NCI-H2227 treated with DMSO at 0.1 percent for 48 hours (cell line): ENCODE measurements around the gene PDE2A.

Experiments used
- DNase-seq: peaks from one replicate; lab custom pipeline; 2025; lab: John Stamatoyannopoulos, UW

PDE2A gene

DNA sequence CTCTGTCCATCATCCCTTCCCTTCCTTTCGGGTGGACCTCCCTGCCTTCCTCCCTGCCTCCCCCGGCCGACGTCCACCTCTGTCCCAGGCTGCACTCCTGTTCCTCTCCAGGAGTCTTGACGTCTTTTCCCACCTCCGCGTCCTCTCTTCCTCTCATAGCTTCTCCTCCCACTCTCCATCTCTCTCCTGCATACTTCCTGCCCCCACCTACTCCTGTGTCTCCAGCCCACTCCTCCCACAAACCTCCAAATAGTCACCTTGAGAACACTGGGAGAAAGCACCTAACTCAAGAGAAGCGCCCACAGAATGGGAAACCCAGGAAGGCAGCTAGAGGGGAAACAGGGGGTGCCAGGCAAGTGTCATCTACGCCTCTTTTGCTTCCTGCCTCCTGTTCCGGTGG lies 60.8 kb downstream of the PDE2A start:
- DNase-seq = no peak

DNA sequence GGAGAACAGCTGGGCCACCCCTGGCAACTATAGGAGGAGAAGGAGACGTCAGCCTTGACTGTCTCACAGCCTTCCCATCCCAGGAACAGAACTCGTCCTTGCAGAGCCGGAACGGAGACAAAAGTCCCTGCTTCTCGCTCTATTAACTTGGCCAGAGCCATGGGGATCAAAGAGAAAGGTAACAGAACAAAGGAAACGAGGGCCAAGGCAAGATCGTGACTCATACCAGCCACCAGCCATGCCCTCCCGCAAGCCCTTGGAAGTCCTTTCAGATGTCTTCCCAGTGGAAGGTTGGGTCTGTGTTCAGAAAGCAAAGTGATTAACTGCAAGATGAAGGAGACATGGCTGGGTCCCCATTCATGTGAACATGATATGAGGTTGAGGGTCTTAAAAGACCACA lies 64.7 kb downstream of the PDE2A start:
- DNase-seq = no peak

DNA sequence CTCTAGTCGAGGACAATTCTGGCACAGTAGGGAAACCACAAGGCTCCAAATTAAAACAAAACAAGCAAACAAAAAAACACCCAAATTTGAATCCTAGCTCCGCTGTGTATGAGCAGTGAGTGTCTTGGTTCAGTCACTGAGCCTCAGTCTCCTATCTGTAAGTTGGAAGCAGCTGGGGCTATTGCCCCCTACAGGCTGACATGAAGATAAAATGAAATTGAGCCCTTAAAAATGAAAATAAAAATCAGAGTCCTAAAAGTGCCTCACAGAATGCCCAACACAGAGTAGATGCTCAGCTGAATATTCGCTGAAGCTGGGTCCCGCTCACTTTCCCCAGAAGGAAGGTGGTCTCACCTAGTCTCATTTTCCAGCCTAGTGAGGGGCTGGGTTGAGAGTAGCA lies 65.2 kb downstream of the PDE2A start:
- DNase-seq = no peak

DNA sequence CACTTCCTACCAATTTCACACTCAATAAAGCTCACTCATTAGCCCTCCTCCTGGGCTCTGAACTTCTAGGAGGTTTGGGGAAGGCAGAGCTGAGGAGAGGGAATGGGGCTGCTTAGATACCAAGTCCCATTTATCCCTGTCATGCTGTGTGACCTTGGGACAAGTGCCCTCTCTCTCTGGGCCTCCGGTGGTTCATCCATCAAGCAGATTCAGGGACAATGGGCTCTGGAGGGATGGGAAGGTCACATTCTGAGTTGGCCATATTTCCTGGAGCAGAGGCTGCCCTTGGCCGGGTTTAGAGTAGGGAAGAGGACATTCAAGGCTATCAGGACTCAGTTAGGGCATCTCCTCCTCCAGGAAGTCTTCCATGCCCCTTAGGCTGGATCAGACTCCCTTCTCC lies 66.7 kb downstream of the PDE2A start:
- no peak for DNase-seq

DNA sequence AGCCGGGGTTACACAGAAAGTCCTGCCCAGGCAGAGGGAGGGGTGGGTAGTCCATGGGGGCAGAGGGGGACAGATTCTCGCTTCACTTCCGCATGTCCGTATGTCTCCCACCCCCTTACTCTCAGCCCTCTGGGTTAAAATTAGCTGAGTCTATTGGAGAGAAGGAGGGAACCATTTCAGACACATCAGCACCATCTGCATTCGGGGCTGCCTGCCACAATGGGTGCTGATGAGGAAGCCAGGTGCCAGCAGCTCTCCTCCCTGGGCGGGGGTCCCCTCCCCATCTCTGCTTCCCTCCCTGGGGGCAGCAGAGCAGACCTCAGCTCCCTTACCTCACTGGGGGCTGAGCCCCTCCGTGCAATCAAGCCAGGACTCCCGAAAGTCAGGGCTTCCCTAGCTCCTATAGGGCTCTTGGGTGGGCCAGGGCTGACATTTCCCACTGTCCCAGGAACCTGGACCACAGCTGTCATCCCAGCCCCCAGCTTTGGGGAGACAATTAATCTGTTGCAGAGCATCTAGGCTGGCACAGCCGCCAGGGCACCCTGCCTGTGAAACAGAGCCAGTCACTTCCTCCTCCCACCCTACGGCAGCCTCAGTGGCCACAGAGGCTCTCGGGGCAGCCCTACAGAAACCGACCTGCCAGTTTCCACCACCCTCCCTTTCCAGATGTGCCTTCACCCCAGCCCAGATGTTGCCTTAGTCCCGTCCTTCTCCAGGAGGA lies 67.3 kb downstream of the PDE2A start:
- no peak for DNase-seq

DNA sequence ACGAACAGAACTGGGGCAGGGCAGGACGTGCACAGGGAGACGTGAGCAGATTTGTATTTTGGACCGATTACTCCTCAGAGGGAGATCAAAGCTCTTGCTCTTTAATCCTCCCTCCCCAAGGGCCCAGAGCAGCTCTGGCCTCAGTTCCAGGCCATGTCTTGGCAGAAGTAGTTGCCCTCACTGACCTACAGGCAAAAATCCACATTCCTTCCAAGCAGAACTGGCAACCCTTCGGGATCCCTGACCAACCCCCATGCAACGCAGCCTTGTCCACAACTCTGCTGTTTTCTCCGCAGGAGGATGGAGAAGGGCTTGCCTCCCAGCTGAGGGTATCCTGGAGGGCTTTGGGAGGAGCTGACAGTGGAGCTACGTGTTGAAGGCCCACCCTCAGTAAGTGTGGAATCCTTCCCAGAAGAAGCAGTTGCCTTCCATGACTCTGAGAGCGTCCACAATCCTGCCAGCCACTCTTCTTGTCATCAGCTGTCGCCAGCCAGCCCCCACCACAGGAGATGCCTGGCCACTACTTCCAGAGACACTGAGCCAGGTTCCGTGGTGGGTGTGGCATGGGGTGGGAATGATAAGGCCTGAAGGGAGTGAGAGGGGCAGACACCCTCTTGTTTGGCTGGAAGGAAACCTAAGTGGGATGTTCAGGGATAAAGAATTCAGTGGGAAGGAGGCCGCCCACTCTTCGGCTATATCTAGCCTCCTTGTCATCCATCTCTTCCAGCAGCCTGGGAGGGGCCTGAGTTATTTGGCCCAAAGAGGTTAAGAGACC lies 68.1 kb downstream of the PDE2A start:
- no peak for DNase-seq

DNA sequence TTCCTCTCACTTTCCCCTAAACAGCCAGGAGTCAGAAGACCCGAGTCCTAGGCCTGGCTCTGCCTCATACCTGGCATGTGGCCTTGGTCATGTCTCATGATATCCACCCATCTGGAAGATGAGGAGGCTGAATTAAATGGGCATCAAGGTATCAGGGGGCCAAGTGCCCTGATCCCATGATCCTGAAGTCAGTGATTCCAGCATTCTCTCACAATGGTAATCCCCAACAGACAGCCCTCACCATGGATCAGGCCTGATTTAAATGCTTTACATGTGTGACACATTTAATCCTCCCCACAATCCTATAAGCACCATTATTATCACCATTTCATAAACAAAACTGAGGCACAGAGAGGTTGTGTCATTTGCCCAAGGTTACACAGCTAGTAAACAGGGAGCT lies 70.0 kb downstream of the PDE2A start:
- DNase-seq = no peak

DNA sequence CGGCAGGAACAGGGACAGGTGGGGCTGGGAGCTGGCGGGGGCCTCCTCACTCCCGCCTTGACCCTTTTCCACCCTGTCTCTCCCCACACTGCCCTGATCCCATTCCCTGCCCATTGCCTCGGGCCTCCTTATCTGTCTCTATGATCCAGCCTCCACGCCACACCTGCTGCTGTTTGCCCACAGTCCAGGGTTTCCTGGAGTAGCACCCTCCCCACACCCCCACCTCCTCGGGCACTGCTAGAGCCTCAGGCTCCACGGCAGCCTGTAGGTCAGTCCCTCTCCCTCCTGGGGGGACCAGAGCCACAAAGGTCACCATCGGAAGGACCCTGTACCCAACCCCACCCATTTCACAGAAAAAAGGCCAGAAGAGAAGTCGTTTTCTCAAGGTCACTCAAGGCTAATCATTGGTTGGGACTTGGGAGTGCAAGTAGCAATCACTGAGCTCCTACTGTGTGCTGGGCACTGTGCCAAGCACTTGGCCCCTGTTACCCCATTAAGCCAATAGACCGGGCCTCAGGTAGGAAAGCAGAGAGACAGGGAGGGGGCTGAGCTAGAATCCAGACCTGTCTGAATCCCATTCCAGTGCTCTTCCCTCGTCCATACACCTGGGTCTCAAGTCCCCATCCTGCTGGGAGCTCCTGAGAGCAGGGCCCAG lies 71.8 kb downstream of the PDE2A start:
- no peak for DNase-seq

DNA sequence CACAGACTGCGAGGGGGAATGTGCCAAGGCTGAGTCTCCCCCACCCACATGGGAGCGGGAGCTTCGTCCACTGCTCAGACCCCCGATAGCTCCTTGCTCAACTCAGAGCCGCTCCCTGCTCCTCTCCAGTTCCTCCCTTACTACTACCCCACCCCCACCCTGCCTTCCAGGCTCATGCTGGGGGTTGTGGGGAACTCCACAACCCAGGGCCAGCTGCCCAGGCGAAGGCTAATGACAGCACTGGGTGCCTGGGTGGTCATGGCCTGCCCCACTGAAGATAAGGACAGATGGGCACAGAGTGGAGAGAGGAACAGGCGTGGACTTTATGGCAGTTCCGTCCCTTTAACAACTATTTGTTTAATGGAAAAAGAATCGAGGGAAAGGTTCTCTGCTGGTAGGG lies 73.7 kb downstream of the PDE2A start:
- no peak for DNase-seq

DNA sequence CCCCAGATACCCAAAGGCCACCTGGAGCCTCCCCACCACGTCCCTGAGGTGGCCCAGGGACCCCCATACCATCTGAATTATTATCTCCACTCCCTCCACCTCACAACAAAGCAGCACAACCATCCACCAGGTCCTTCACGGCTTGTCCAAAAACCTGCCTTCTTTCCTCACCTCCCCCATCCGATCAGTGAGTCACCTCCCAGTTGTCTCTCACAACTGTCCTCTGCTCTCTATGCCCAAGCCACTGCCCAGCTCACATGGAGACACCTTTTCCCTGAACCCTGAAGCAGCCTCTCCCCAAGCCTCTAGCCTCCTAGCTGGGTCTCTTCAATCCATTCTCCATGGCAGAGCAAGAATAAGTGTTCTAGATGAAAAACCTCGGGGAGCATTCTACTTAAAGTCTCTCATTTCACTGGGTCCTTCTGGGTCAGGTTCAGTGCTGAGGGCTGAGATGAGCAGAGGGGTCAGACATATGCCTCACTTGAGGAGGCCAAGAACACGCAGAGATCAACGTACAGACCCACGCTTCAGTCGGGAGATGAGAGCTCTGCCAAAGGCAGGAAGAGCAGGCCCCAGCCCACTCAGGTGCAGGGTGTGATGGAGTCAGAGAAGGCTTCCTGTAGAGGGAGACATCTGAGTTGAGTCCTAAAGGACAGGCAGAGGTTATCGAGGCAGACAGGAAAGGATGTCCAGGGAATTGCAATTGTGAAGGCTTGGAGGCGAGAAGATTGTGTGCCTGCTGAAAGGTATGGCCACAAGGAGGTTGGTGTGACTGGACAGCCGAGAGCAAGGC lies 74.7 kb downstream of the PDE2A start:
- DNase-seq = no peak

DNA sequence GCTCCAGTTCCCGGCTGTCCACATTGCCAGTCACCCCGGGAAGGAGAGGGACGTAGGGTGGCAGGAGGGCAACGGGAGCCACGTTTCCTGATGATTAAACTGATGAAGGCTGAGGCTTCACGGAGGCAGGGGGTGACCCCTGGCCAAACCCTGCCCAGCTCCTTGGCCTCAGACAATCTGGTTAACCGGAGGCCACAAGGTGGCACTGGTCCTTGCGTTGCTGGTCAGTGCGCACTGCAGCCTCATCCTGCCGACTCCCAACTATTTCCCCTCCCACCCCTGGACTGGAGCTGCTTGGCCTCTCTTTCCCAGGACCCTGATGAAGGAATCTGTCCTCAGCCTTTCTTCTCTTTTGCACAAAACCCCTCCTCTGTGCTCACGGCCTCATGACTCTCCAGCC lies 75.3 kb downstream of the PDE2A start:
- no peak for DNase-seq

DNA sequence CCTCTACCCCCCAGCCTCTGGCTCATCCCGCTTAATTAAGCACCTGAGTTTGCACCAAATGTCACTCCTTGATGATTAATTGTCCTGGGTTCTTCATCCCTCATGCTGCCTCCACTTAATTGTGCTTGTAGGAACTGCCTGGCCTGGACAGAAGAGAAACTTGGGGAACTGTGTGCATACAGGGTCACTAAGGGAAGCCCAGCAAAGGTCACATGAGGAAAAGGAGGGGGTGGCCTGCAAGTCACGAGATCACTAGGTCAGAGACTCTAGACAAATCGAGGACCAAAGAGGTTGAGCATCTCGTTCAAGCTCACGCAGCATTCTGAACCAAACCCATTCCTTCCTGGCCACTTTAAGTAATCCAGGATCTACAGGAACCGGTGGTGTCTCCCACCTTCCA lies 75.8 kb downstream of the PDE2A start:
- no peak for DNase-seq

DNA sequence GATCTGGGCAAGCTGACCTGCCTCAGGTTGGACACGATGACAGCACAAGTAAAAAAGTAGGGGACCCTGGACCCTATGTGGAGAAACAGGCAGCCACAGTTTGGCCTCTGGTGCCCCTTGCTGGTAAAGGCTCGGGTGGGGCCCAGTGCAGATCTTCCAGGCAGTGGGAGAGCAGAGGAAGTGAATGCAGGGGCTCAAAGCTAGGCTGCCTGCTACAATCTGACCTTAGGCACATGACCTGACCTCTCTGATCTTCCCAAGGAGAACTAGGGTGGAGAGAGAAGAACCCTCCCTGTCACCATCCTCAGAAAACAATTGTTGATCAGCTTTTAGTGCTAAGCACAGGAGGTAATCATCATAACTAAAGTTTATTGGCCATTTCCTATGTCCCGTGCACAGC lies 76.5 kb downstream of the PDE2A start:
- no peak for DNase-seq

DNA sequence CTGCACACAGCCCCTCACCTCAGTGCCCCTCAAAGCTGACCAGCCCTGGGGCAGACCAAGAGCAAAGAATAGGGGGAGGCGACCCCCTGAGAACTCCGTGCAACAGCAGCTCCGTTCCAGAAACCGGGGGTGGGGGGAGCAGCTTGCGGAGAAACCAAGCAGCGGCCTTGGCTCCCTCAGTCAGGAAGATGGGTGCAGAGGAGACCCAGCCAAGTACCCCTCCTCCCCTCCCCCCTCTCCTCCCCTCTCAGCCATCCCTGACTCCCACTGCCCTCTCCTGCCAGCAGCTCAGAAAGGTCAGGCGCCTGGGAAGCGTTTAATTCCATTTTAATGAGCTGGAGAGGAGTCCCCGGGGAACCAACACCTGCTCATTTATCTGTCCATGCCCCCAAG lies 78.9 kb downstream of the PDE2A start:
- DNase-seq = no peak

DNA sequence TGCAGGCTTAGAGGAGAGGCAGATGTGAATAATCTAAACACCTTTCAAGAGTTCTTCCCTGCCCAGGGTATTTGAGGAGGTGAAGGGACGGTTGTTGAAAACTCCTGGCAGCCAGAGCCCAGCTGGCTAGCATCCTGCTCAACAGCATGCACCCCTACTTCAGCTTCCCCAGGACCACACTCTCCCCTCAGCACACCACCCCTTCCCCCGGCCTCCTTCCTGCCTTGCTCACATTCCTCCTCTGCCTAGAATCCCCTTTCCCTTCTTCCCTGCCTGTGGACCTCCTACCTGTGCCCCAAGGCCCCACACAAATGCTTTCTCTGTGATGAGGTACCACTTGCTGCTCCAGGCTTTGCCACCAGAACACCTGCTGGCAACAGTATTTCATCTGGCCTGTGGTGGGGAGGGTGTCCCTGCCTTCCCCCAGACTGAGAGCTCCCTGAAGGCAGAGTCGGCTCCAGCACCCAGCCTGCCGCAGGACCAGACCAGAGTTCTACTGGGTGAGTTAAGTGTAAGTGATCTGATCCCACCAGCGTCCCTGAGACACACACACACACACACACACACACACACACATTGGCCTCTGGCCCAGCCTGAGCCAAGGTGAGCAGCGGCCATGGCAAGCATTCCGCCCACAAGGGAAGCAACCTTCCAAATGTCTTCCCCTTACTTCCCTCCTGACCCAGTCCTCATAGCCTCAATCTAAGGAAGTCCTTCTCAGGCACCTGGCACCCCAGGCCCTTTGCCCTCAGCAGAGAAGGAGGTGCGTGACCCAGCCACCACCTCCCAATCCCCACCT lies 79.5 kb downstream of the PDE2A start:
- DNase-seq = no peak

DNA sequence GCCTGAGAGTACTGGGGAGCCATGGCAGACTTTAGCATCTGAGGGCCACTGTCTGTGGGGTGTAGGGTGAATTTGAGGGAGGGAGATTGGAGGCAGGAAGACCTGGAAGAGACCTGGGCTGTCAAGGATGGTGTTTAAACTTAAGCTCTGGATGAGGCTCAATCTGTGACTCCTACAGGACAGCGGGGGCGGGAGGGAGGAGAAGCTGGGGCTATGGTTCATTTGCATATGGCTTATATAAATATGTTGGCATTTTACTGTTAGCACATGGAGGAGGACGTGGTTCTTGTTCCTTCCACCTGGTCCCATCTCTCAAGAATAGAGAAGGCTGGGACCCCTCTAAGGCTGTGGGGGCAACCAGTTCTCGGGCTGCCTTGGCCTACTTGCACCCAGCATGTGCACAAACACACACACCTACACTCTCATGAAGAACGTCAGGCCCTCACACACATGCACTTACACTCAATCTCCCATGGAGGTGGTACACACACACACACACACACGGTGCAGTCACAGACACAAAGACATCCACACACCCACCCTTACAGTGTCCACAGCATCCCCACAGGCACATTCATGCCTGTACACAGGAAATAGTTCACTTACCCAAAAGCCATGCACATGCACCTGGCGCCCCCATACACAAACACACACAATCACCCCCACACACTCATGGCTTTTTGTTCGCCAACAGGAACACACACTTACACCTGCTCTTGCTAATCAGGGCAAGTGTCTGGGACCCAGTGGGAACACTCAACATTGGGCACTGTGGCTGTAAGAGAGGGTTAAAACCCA lies 81.3 kb downstream of the PDE2A start:
- no peak for DNase-seq

DNA sequence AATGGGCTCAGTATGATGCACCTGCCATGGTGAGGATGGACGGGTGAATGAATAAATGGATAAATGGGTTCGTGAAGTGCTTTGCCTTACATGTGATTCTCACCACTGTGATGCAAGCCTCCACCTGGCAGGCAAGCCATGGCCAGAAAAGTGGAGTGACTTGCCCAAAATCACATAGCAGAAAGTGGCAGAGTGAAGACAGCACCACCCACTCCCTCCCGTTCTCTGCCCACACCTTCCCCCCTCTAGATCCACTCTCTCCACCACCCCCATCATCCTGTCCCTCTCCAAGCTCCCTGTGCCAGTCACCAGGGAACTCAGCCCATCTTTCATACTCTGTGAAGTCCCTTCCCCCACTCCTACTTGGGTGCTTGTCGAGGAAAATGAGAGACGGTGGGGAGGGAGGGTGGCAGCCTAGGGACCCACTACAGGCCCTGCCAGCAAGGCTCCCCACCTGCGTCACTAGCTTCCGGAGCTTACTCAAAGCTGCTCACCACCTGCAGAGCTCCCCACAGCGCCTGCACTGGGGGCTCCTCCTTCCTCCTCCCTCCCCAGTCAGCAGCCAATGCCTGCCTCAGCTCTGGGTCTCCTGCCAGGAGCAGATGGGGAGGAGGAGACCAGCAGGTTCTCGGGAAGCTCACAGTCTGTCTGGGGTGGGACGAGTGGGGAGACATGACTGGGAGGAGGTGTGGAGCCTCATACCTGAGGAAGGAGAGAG lies 82.3 kb downstream of the PDE2A start:
- no peak for DNase-seq

DNA sequence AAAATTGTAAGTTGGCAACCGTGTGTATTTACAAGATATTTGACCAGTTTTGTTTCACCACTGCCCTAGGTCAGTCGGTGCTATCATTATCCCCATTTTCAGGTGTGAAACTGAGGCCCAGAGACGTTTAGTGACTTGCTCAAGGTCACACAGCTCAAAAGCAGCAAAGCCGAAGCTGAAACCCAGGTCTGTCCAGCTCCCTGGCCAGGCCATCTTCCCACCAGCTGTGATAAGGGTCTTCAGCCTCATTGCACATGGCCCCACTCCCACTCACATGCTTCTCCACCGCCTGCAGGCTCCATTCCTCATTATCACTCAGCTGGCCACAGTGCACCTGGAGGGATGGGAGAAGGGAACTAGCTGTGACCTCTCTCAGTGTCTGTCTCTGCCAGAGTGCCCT lies 83.2 kb downstream of the PDE2A start:
- no peak for DNase-seq

DNA sequence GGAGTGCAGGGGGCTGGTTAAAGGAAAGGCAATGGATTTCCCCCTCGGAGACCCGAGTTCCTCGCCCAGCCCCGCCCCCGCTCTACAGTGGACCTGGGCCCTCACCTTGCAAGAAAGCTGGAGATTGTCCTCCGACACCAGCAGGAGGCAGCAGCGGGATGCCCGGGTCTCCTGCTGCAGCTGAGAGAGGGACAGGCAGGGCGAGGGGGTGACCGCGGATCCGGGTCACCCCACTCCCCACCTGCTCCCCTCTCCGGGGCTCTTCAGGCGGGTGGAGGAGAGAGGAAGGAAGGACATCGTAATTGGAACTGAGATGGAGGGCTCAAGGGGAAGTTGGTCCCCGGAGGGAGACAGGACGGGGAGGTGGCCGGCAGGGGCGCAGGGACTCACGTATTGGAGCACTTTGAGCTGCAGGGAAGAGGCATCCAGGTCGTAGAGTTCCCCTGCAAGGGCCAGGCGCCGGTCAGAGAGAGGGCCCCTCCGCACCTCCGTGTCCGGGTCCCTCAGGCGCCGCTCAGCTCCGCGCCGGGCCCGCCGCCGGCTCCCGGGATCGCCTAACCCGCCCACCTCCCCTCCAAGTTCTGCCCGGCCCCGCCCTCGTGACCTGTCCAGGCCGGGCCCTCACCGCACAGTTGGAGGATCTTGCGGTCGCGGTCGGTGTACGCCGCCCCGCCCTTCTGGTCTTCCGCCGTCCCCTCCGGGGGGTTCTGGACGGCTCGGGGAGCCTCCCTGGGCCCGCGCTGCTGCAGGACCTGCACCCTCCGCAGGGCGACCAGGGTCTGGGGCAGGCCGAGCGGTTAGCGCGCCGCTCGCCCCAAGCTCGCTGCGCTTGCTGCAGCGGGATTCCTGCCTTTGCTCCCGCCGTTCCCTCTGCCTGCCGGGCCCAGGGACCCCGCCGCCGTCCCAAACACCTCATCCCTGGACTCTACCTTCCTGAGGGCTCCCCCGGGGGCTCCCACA lies 84.1 kb downstream of the PDE2A start:
- no peak for DNase-seq
